D721Med (cell line): ENCODE results near the gene GIMAP6.
"Not testable (repeated sequence)": the region's sequence is repeated elsewhere in the genome, so short reads cannot be mapped to it uniquely, and the experiment has no call there.

Experiments
- DNase-seq: peaks from one replicate; pipeline ENCODE4 v3.0.0; 2011; ENCODE audit warnings: low spot score; ENCODE audit not compliant: insufficient read length
- FAIRE-seq: peaks from 2 replicates; lab custom pipeline; 2011; peaks lifted over from hg19 to GRCh38; lab: Jason Lieb, UNC
- CTCF ChIP-seq: IDR thresholded peaks from 2 replicates; pipeline ENCODE4 v1.5.1; 2012; ENCODE audit warnings: mild to moderate bottlenecking, control low read depth; ENCODE audit not compliant: insufficient read depth; ENCODE audit errors: missing control alignments

Gene GIMAP6

DNA sequence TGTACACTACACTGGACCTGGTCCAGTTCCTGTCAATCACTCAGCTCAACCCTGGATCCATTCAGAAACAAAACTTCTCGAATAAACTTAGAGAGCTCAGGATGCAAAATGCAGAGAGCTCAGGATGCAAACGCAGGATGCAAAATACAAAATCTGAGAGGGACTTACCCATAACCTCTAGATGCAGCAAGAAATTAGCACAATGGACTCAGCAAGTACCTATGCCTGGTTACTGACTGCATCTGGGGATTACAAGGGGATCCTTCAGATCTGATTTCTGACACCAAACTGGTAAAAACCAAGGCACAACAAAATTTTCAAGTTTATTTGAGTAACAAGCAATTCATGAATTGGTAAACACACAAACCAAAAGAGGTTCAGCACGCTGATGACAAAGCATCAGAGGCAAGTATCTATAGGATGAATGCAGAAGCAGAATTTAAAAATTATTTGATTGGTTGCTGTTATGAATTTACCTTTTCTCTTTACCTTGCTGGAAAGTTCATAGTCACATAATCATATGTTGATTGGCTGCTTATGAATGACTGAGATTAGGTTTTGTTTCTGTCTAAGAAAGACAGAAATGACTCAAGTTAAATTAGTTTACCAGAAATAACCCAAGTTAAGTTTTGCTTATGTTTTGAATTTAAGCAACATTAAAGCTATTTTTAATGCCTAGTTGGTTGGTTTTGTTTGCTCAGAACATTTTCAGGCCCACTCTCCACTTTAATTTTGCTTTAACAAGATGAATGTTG, 11.4 kb downstream of the GIMAP6 start:
- TF ChIP-seq CTCF: no peak
- DNase-seq: no peak
- FAIRE-seq: no peak

DNA sequence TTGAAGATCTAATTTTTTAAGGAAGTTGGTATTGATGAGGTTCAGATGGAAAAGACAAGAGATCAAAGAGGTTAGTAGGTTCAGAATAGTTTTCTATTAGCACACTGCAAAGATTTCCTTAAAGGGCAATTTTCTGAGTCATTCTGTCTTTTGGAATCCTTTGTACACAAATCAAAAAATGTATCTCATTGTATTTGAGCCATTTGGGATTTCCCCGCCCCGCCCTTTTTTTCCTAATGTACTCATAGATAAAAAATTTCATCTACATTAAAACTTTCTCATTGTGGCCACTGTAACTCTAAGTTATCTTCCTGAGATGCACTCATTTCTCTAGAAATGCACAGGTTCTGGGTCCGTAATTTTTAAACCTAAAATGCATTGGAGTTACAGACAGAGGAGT, 12.1 kb downstream of the GIMAP6 start:
- DNase-seq: no peak
- TF ChIP-seq CTCF: no peak
- no peak for FAIRE-seq

DNA sequence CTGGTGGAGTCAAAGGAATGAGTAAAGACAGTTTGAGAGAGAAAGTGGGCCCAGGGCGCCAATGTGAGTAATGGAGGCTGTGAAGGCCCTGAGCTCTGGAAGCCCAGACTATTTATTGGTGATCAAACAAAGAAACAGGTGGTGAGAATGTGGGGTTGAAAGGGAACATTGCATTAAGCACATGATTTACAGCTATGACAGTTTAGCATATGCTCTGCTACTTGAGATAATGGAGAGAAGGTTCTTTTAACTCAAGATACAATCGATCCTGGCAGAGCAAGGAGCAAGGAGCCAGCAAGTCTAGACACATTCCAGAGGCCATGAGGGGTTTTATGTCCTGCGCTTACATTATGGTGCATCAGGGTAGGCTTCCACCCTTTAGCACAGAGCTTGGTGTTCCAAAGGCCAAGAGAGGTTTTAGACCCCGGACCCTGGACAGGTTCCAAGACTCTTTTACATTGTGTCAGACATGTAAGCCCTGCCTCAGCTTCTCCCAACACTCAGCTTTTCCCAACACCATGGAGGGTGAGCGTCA, 16.9 kb downstream of the GIMAP6 start:
- FAIRE-seq: not testable (repeated sequence)

GRCh38 chr7:150614426-150614825, 17.8 kb downstream of the GIMAP6 start:
- not testable (repeated sequence) for DNase-seq, FAIRE-seq

More for the DNA sequence above, 16.9 kb downstream of the GIMAP6 start:
- DNase-seq: not testable (repeated sequence)

DNA sequence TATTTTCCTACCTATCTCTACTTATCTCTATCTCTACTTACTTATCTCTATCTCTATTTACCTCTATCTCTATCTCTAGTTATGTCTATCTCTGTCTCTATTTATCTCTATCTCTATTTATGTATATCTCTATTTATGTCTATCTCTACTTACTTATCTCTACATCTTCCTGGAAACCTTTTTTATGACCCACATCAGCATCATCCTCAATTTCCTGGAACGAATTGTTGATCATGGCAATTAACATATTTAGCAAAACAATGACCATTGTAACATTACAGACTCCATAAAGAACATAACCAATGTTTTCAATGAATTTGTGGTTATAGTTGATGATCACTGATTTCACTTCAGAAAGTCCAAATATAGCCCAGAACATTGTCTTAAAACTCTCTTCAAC, 18.3 kb downstream of the GIMAP6 start:
- DNase-seq: no peak
- TF ChIP-seq CTCF: no peak
- FAIRE-seq: no peak

DNA sequence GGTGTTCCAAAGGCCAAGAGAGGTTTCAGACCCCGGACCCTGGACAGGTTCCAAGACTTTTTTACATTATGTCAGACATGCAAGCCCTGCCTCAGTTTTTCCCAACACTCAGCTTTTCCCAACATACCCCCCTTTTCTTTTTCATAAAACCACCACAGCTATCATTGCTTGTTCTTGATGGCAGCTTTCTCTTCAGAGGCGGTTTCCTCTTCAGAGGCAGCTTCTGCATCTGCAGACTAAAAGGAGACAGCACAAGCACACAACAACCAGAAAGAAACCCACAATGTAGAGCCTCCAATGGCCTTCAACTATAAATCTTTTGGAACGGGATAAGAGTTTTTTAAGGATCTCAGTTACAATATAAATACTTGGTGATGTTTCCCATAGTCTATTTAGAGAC, 19.3 kb downstream of the GIMAP6 start:
- no peak for DNase-seq
- no peak for TF ChIP-seq CTCF
- no peak for FAIRE-seq

GRCh38 chr7:150610233-150610632, 22.0 kb downstream of the GIMAP6 start:
- TF ChIP-seq CTCF: no peak
- FAIRE-seq: no peak
- no peak for DNase-seq

- not testable (repeated sequence) for FAIRE-seq, DNase-seq
Measured at GRCh38 chr7:150603600-150603999, 28.6 kb downstream of the GIMAP6 start.
